GM23338 (cell line): Measurements from ENCODE around the gene ZNF121. TPM values are rescaled to one million over a fixed set of nuclear protein-coding genes. Genes with fewer than 3 reads are reported as not detected.

Source experiments
- ATAC-seq: fragments of 200-7000 bp; cut with Tn5 transposase; 3 replicates; pipeline ENCODE4 v1.9.1; 2020
- DNase-seq: peaks from one replicate; pipeline ENCODE4 v3.0.0-alpha.2; 2015; ENCODE audit warnings: low spot score
- H2AFZ ChIP-seq: fragments of 200-600 bp; sonication (generic); 2 replicates; pipeline ENCODE4 v1.8.0; 2016; ENCODE audit warnings: antibody characterized with exemption, mild to moderate bottlenecking, moderate library complexity
- H3F3A ChIP-seq: fragments of 200-600 bp; sonication (generic); replicated peaks from 2 replicates; pipeline ENCODE4 v1.8.0; 2017; ENCODE audit warnings: antibody characterized with exemption, mixed run types, low read depth
- H3K27ac ChIP-seq: fragments of 200-600 bp; sonication (generic); 2 replicates; pipeline ENCODE4 v1.6.1; 2016; ENCODE audit warnings: low read depth
- H3K27me3 ChIP-seq: fragments of 200-600 bp; sonication (generic); 2 replicates; pipeline ENCODE4 v1.8.0; 2016; ENCODE audit warnings: mild to moderate bottlenecking, mixed run types, moderate library complexity; ENCODE audit not compliant: insufficient read depth
- H3K36me3 ChIP-seq: fragments of 200-600 bp; sonication (generic); 2 replicates; pipeline ENCODE4 v1.8.0; 2016; ENCODE audit warnings: mild to moderate bottlenecking; ENCODE audit not compliant: insufficient read depth
- H3K4me1 ChIP-seq: fragments of 200-600 bp; sonication (generic); 2 replicates; pipeline ENCODE4 v1.8.0; 2016; ENCODE audit warnings: mild to moderate bottlenecking, moderate library complexity; ENCODE audit not compliant: insufficient read depth
- H3K4me2 ChIP-seq: fragments of 200-600 bp; sonication (generic); 2 replicates; pipeline ENCODE4 v1.7.1; 2017; ENCODE audit warnings: mixed run types
- H3K4me3 ChIP-seq: fragments of 200-600 bp; sonication (generic); 2 replicates; pipeline ENCODE4 v1.6.1; 2016; ENCODE audit warnings: mixed run types
- H3K79me2 ChIP-seq: fragments of 200-600 bp; sonication (generic); replicated peaks from 2 replicates; pipeline ENCODE4 v1.8.0; 2017; ENCODE audit warnings: mild to moderate bottlenecking; ENCODE audit not compliant: insufficient read depth
- H3K9me2 ChIP-seq: fragments of 200-600 bp; sonication (generic); 2 replicates; pipeline ENCODE4 v1.8.0; 2017; ENCODE audit not compliant: insufficient read depth
- H4K20me1 ChIP-seq: fragments of 200-600 bp; sonication (generic); replicated peaks from 2 replicates; pipeline ENCODE4 v1.8.0; 2017; ENCODE audit warnings: mild to moderate bottlenecking; ENCODE audit not compliant: insufficient read depth
- H3K27ac Mint-ChIP-seq: 2 replicates; pipeline ENCODE4 v1.8.0; 2020; ENCODE audit warnings: inconsistent platforms, mild to moderate bottlenecking, moderate library complexity, mixed read lengths
- H3K27me3 Mint-ChIP-seq: 3 replicates; pipeline ENCODE4 v1.8.0; 2022; ENCODE audit warnings: low read depth, mild to moderate bottlenecking, moderate library complexity, mixed read lengths, inconsistent platforms; ENCODE audit not compliant: insufficient read depth, poor library complexity
- H3K36me3 Mint-ChIP-seq: 3 replicates; pipeline ENCODE4 v1.8.0; 2021; ENCODE audit warnings: low read depth, mild to moderate bottlenecking, inconsistent platforms, moderate library complexity, mixed read lengths
- H3K4me1 Mint-ChIP-seq: 3 replicates; pipeline ENCODE4 v1.8.0; 2020; ENCODE audit warnings: mild to moderate bottlenecking, inconsistent platforms, mixed read lengths
- H3K4me3 Mint-ChIP-seq: 3 replicates; pipeline ENCODE4 v1.8.0; 2021; ENCODE audit warnings: moderate library complexity, mild to moderate bottlenecking, inconsistent platforms, mixed read lengths
- H3K9me3 Mint-ChIP-seq: 3 replicates; pipeline ENCODE4 v1.8.0; 2020; ENCODE audit warnings: moderate library complexity, mild to moderate bottlenecking, inconsistent platforms, mixed read lengths
- CTCF ChIP-seq, 2 experiments: fragments of 200-600 bp in 1 of 2; sonication (generic) in 1 of 2; conservative IDR thresholded peaks; 2 replicates each; pipeline versions ENCODE4 v1.5.1 to v1.6.1; 2016 to 2017; ENCODE audit warnings: antibody characterized with exemption in 2 of 2, low read depth in 2 of 2, mild to moderate bottlenecking in 2 of 2, moderate library complexity in 1 of 2
- ETS1 ChIP-seq: IDR thresholded peaks from 2 replicates; pipeline ENCODE4 v1.6.1; 2016; ENCODE audit warnings: antibody characterized with exemption
- EZH2 ChIP-seq: fragments of 200-600 bp; sonication (generic); IDR thresholded peaks from one replicate; pipeline ENCODE4 v1.8.0; 2017; ENCODE audit warnings: antibody characterized with exemption, mild to moderate bottlenecking, low read depth; ENCODE audit not compliant: unreplicated experiment
- EZH2phosphoT487 ChIP-seq: fragments of 200-600 bp; sonication (generic); IDR thresholded peaks from one replicate; pipeline ENCODE4 v1.8.1; 2018; ENCODE audit warnings: antibody characterized with exemption; ENCODE audit not compliant: unreplicated experiment
- JUNB ChIP-seq: IDR thresholded peaks from one replicate; pipeline ENCODE4 v1.6.1; 2016; ENCODE audit warnings: antibody characterized with exemption; ENCODE audit not compliant: unreplicated experiment
- NANOG ChIP-seq: IDR thresholded peaks from 2 replicates; pipeline ENCODE4 v1.6.1; 2016; ENCODE audit warnings: antibody characterized with exemption, borderline replicate concordance
- POLR2AphosphoS5 ChIP-seq: IDR thresholded peaks from 2 replicates; pipeline ENCODE4 v1.6.1; 2016; ENCODE audit warnings: antibody characterized with exemption, low read depth
- STAT1 ChIP-seq: IDR thresholded peaks from one replicate; pipeline ENCODE4 v1.6.1; 2016; ENCODE audit warnings: antibody characterized with exemption; ENCODE audit not compliant: unreplicated experiment
- ZNF114 ChIP-seq: fragments of 250-450 bp; sonication (Bioruptor Pico); IDR thresholded peaks from 2 replicates; pipeline ENCODE4 v1.5.0; 2020; ENCODE audit warnings: mild to moderate bottlenecking, moderate library complexity
- ZNF331 ChIP-seq: fragments of 250-450 bp; sonication (Bioruptor Pico); IDR thresholded peaks from 2 replicates; pipeline ENCODE4 v1.5.0; 2020; ENCODE audit warnings: low read depth, mild to moderate bottlenecking, moderate library complexity
- ZNF462 ChIP-seq: fragments of 250-450 bp; sonication (Bioruptor Pico); IDR thresholded peaks from 2 replicates; pipeline ENCODE4 v1.5.0; 2020; ENCODE audit warnings: mild to moderate bottlenecking, moderate library complexity
- polyA plus RNA-seq: library from polyadenylated mRNA; unstranded; fragments of >200 nt; fragmentation: Nextera tagmentation; extraction: Ambion mirVana; gene quantifications from 2 replicates; pipeline ENCODE4 v1.2.1, GENCODE V29; 2016
- total RNA-seq: library from RNA; depleted of rRNA; stranded (reverse); fragments of >200 nt; shearing (Covaris generic); gene quantifications from 2 replicates; pipeline ENCODE4 v1.2.3, GENCODE V29; 2014

Gene ZNF121
- total and polyA plus RNA-seq, 2 experiments from 2014 or later: 50.8 to 252 TPM

GRCh38 chr19:9538183-9539058 lies 45.9 kb downstream of the ZNF121 start, which contains the start of gene ZNF426 (continued):
- TF ChIP-seq ETS1: peak; percentile 54

- H3K79me2 ChIP-seq: peaks cover 26% of the 10 kb centered on the region
- Mint-ChIP-seq H3K36me3 (peaks cover 79% of the 10 kb centered on the region), H3K27me3 (peaks cover 18% of the 10 kb centered on the region), H3K4me1 (peaks cover 5% of the 10 kb centered on the region; the same call in 2 of the 3 replicates), H3K27ac (no peak overlapping the region), H3K9me3 (peaks cover 70% of the 10 kb centered on the region), H3K4me3 (no peak overlapping the region; the same call in 2 of the 3 replicates)
- H3K9me2 ChIP-seq: peaks cover 4% of the 10 kb centered on the region; the same call in 1 of the 2 replicates
- 0 out of 2 replicates have a peak, but pooled peaks cover 3% of the 10 kb centered on the region for H3K4me1 ChIP-seq
- no peaks in the 10 kb centered on the region for H3F3A ChIP-seq
- no peak for TF ChIP-seq EZH2phosphoT487
- TF ChIP-seq CTCF (conservative IDR thresholded peaks at IDR 0.05; ENCODE audit: low read depth in 2 of 2): no peak
- no peak for TF ChIP-seq POLR2AphosphoS5
- no peak for TF ChIP-seq JUNB
- no peak for TF ChIP-seq EZH2
- TF ChIP-seq STAT1: no peak
- no peak for TF ChIP-seq NANOG
- TF ChIP-seq ZNF462 (CRISPR knock-in tag): no peak
- TF ChIP-seq ZNF331: no peak
- TF ChIP-seq ZNF114 (CRISPR knock-in tag): no peak
- no peak for DNase-seq
- H3K4me2 ChIP-seq: no peak overlapping the region
- H2AFZ ChIP-seq: no peak overlapping the region
- H3K27ac ChIP-seq: no peak overlapping the region
- no peak for ATAC-seq
- no peak overlapping the region for H3K4me3 ChIP-seq
- peaks cover 55% of the 10 kb centered on the region for H3K36me3 ChIP-seq
- H4K20me1 ChIP-seq: no peaks in the 10 kb centered on the region
- no peaks in the 10 kb centered on the region for H3K27me3 ChIP-seq
These were observed 48.4 kb downstream of the ZNF121 start for GRCh38 chr19:9535934-9536333.
